Measurements from ENCODE around the gene PRPF19.

PRPF19 gene

DNA sequence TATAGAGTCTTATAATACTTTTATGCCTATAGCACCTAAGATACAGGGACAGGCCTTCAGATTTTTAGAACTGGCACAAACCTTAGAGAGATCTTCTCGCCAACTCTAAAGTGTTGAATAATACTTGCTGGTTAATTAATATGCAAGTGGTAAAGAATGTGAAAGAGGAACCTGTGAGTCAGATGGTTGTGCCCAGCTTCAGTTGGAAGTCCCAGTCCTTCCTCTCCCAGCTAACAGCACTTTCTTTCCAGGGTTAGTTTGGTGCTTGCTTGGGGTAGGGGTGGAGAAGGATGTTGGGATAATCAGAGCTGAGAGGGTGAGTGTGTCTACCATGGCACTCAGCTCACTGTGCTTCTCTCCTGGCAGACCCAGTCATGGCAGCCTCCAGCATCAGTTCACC lies 12.9 kb upstream of the PRPF19 start:
- H3K27ac ChIP-seq, result no peak overlapping the region
- TF ChIP-seq, protein P1, sequence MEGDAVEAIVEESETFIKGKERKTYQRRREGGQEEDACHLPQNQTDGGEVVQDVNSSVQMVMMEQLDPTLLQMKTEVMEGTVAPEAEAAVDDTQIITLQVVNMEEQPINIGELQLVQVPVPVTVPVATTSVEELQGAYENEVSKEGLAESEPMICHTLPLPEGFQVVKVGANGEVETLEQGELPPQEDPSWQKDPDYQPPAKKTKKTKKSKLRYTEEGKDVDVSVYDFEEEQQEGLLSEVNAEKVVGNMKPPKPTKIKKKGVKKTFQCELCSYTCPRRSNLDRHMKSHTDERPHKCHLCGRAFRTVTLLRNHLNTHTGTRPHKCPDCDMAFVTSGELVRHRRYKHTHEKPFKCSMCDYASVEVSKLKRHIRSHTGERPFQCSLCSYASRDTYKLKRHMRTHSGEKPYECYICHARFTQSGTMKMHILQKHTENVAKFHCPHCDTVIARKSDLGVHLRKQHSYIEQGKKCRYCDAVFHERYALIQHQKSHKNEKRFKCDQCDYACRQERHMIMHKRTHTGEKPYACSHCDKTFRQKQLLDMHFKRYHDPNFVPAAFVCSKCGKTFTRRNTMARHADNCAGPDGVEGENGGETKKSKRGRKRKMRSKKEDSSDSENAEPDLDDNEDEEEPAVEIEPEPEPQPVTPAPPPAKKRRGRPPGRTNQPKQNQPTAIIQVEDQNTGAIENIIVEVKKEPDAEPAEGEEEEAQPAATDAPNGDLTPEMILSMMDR (IDR thresholded peaks at IDR 0.05), result no peak
- TF ChIP-seq ZFX (IDR thresholded peaks at IDR 0.05; ENCODE audit: borderline replicate concordance), result no peak

DNA sequence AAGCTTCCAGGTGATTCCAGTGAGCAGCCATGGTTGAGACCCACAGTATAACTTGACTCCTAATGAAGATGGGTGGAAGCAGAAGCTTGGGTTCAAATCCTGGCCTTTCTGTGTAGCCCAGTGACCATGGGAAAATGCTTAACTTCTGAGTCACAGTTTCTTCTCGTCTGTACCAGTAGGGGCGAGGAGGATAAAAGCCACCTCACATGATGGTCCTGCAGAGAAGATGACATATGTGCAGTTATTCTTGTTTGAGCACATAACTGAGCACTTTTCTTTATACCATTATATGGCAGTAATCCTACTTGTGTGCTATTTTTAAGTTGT lies 12.5 kb upstream of the PRPF19 start:
- no peak overlapping the region for H3K27ac ChIP-seq

DNA sequence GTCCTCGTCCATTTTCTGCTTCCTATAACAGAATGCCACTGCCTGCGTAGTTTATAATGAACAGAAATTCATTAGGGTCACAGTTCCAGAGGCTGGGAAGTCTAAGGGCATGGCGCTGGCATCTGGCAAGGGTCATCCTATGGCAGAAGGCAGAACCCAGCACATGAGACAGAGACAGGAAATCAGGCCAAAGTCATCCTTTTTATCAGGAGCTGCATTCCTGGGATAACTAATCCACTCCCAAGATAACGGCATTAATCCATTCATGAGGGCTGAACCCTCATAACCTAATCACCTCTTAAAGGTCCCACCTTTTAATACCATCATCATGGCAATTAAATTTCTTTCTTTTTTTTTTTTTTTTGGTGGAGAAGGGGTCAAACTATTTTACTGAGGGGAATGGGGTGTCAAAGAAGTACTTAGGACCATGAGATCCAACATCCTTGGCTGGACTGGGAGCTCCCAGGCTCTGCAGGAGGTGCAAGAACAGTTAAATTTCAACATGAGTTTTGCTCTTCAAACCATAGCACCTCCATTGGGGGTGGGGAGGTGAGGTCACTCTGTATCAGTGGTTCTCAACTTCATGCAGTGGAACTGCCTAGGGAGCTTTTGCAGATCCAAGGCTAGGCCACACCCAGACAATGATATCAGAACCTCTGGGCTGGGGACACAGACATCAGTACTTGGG lies 12.0 kb upstream of the PRPF19 start:
- no peak for TF ChIP-seq ZFX (IDR thresholded peaks at IDR 0.05; ENCODE audit: borderline replicate concordance)
- TF ChIP-seq, protein P1 (IDR thresholded peaks at IDR 0.05), result no peak
- no peak overlapping the region for H3K27ac ChIP-seq

More for the DNA sequence above, 12.5 kb upstream of the PRPF19 start:
- no peak for TF ChIP-seq ZFX (IDR thresholded peaks at IDR 0.05; ENCODE audit: borderline replicate concordance)
- TF ChIP-seq, protein P1 (IDR thresholded peaks at IDR 0.05), result no peak

DNA sequence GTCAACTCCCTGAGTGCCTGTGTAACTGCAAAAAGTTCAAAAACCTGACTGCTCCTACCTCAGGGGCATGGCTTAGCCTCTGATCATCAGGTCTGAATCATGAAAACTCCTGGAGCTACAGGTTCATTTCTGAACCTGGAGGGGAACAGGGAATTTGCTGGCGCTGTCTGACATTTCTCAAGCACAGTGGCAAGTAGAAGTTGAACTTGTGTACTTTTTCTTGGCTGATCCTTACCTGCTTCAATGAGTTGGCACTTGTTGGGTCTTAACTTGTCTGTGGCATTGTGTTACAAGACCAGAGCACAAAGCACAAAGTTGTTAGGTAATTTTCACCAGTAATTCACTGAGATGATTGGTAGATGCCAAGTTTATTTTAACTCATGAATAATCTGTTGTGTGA lies 10.9 kb upstream of the PRPF19 start:
- TF ChIP-seq, protein P1 (IDR thresholded peaks at IDR 0.05), result no peak
- TF ChIP-seq ZFX (IDR thresholded peaks at IDR 0.05; ENCODE audit: borderline replicate concordance), result no peak
- H3K27ac ChIP-seq, result no peak overlapping the region

DNA sequence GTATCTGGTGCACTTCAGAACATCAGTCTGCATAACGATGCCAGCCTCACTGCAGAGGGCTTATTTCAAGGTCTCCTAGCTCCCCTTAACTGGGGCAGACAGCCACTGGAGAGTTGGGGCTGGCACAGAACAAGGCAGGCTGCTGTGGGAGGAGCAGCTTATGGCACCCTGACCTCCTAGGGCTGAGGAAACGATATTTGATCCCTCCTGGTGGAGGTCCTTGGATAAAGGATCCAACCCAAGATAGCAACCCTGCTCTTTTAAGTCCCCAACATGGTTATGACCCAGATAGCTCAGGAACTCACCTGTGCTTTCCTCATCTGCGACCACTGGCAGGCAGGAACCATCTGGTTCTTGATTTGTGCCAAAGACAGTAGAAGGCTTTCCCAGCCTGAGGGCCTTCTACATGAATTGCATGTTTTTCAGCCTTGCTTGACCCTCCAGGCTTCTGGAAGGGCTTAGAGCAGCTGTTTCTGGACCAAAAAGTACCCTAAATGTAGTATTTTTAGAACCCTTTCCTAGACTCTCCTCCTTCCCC lies 10.4 kb upstream of the PRPF19 start:
- H3K27ac ChIP-seq, result no peak overlapping the region
- TF ChIP-seq ZFX (IDR thresholded peaks at IDR 0.05; ENCODE audit: borderline replicate concordance), result no peak
- TF ChIP-seq, protein P1 (IDR thresholded peaks at IDR 0.05), result no peak

DNA sequence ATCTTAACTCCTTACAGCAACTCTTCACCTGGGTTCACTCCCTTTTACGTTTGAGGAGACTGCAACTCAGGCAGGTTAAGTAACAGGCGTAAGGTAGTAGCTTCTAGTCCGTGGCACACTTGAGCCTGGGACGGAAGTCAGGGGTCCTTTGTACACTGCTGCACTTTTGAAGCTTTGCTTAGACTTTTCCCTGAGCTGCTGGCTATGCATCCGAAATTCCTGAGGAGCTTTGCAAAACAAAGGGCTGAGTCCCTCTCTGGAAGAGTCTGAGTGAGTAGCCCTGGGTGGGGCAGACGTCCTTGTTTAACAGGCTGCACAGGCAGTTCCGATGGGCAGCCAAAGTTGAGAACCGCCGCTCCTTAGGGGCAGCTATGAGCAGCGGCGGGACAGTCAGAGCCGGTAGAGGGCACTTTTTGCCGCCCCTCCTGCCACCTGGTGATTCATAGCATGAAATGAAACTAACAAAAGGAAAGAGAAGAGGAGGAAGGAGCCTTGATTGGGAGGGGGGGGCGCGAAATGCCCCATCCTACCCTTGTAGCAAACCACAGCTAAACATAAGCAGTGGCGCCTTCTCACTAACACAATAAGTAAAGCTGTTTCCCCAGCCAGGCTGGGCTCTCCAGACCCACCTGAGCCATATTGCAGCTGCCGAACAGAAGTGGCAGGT lies 9.0 kb upstream of the PRPF19 start:
- TF ChIP-seq, protein P1 (IDR thresholded peaks at IDR 0.05), result no peak
- no peak for TF ChIP-seq ZFX (IDR thresholded peaks at IDR 0.05; ENCODE audit: borderline replicate concordance)
- 0 out of 2 replicates have a peak overlapping the region, but pooled peaks have one; percentile 71 for H3K27ac ChIP-seq

DNA sequence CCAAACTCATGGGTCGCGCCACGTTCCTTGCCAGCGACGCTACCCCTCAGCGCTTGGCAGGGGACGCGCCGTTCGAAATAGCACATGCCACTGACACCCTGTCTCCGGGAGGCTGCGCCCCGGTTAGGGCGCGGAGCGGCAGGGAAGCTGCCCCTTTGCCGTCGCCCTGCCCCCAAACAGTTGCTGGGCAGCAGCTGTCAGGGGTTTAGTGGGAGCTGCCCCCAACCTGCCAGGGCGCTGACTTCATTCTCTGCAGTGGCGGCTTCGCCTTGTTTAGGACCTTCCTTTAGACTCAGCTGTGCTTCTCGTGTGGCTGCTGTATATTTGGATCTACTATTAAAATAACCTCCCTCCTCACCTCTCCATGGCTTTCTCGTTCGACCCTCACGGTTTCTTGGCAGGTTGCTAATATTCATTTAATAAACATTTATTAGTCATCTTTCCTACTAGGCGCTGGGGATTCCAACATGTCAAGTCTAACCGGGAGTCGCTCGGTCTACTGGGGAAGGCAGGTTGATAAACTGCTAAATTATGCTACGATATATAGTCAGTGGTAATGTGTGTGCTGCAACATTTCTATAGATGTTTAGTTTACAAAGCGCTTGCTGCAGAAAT lies 8.4 kb upstream of the PRPF19 start:
- TF ChIP-seq, protein P1 (IDR thresholded peaks at IDR 0.05), result no peak
- TF ChIP-seq ZFX (IDR thresholded peaks at IDR 0.05; ENCODE audit: borderline replicate concordance), result no peak
- peak overlapping the region; percentile 71 for H3K27ac ChIP-seq
